GM23338 (cell line): Measurements from ENCODE around the gene CDHR2. TPM values are rescaled to one million over a fixed set of nuclear protein-coding genes. Genes with fewer than 3 reads are reported as not detected.
A peak's percentile ranks its signal among the peaks of the same experiment; 100 is the strongest.

Experiments
- ATAC-seq: fragments of 200-7000 bp; cut with Tn5 transposase; 3 replicates; pipeline ENCODE4 v1.9.1; 2020
- DNase-seq: peaks from one replicate; pipeline ENCODE4 v3.0.0-alpha.2; 2015; ENCODE audit warnings: low spot score
- H2AFZ ChIP-seq: fragments of 200-600 bp; sonication (generic); 2 replicates; pipeline ENCODE4 v1.8.0; 2016; ENCODE audit warnings: antibody characterized with exemption, mild to moderate bottlenecking, moderate library complexity
- H3F3A ChIP-seq: fragments of 200-600 bp; sonication (generic); replicated peaks from 2 replicates; pipeline ENCODE4 v1.8.0; 2017; ENCODE audit warnings: antibody characterized with exemption, mixed run types, low read depth
- H3K27ac ChIP-seq: fragments of 200-600 bp; sonication (generic); 2 replicates; pipeline ENCODE4 v1.6.1; 2016; ENCODE audit warnings: low read depth
- H3K27me3 ChIP-seq: fragments of 200-600 bp; sonication (generic); 2 replicates; pipeline ENCODE4 v1.8.0; 2016; ENCODE audit warnings: mild to moderate bottlenecking, mixed run types, moderate library complexity; ENCODE audit not compliant: insufficient read depth
- H3K36me3 ChIP-seq: fragments of 200-600 bp; sonication (generic); 2 replicates; pipeline ENCODE4 v1.8.0; 2016; ENCODE audit warnings: mild to moderate bottlenecking; ENCODE audit not compliant: insufficient read depth
- H3K4me1 ChIP-seq: fragments of 200-600 bp; sonication (generic); 2 replicates; pipeline ENCODE4 v1.8.0; 2016; ENCODE audit warnings: mild to moderate bottlenecking, moderate library complexity; ENCODE audit not compliant: insufficient read depth
- H3K4me2 ChIP-seq: fragments of 200-600 bp; sonication (generic); 2 replicates; pipeline ENCODE4 v1.7.1; 2017; ENCODE audit warnings: mixed run types
- H3K4me3 ChIP-seq: fragments of 200-600 bp; sonication (generic); 2 replicates; pipeline ENCODE4 v1.6.1; 2016; ENCODE audit warnings: mixed run types
- H3K79me2 ChIP-seq: fragments of 200-600 bp; sonication (generic); replicated peaks from 2 replicates; pipeline ENCODE4 v1.8.0; 2017; ENCODE audit warnings: mild to moderate bottlenecking; ENCODE audit not compliant: insufficient read depth
- H3K9me2 ChIP-seq: fragments of 200-600 bp; sonication (generic); 2 replicates; pipeline ENCODE4 v1.8.0; 2017; ENCODE audit not compliant: insufficient read depth
- H4K20me1 ChIP-seq: fragments of 200-600 bp; sonication (generic); replicated peaks from 2 replicates; pipeline ENCODE4 v1.8.0; 2017; ENCODE audit warnings: mild to moderate bottlenecking; ENCODE audit not compliant: insufficient read depth
- H3K27ac Mint-ChIP-seq: 2 replicates; pipeline ENCODE4 v1.8.0; 2020; ENCODE audit warnings: inconsistent platforms, mild to moderate bottlenecking, moderate library complexity, mixed read lengths
- H3K27me3 Mint-ChIP-seq: 3 replicates; pipeline ENCODE4 v1.8.0; 2022; ENCODE audit warnings: low read depth, mild to moderate bottlenecking, moderate library complexity, mixed read lengths, inconsistent platforms; ENCODE audit not compliant: insufficient read depth, poor library complexity
- H3K36me3 Mint-ChIP-seq: 3 replicates; pipeline ENCODE4 v1.8.0; 2021; ENCODE audit warnings: low read depth, mild to moderate bottlenecking, inconsistent platforms, moderate library complexity, mixed read lengths
- H3K4me1 Mint-ChIP-seq: 3 replicates; pipeline ENCODE4 v1.8.0; 2020; ENCODE audit warnings: mild to moderate bottlenecking, inconsistent platforms, mixed read lengths
- H3K4me3 Mint-ChIP-seq: 3 replicates; pipeline ENCODE4 v1.8.0; 2021; ENCODE audit warnings: moderate library complexity, mild to moderate bottlenecking, inconsistent platforms, mixed read lengths
- H3K9me3 Mint-ChIP-seq: 3 replicates; pipeline ENCODE4 v1.8.0; 2020; ENCODE audit warnings: moderate library complexity, mild to moderate bottlenecking, inconsistent platforms, mixed read lengths
- CREB1 ChIP-seq: fragments of 250-450 bp; sonication (Bioruptor Pico); IDR thresholded peaks from 2 replicates; pipeline ENCODE4 v1.5.0; 2020; ENCODE audit warnings: low read depth, mild to moderate bottlenecking, moderate library complexity
- ETS1 ChIP-seq: IDR thresholded peaks from 2 replicates; pipeline ENCODE4 v1.6.1; 2016; ENCODE audit warnings: antibody characterized with exemption
- EZH2 ChIP-seq: fragments of 200-600 bp; sonication (generic); IDR thresholded peaks from one replicate; pipeline ENCODE4 v1.8.0; 2017; ENCODE audit warnings: antibody characterized with exemption, mild to moderate bottlenecking, low read depth; ENCODE audit not compliant: unreplicated experiment
- EZH2phosphoT487 ChIP-seq: fragments of 200-600 bp; sonication (generic); IDR thresholded peaks from one replicate; pipeline ENCODE4 v1.8.1; 2018; ENCODE audit warnings: antibody characterized with exemption; ENCODE audit not compliant: unreplicated experiment
- JUNB ChIP-seq: IDR thresholded peaks from one replicate; pipeline ENCODE4 v1.6.1; 2016; ENCODE audit warnings: antibody characterized with exemption; ENCODE audit not compliant: unreplicated experiment
- NANOG ChIP-seq: IDR thresholded peaks from 2 replicates; pipeline ENCODE4 v1.6.1; 2016; ENCODE audit warnings: antibody characterized with exemption, borderline replicate concordance
- POLR2AphosphoS5 ChIP-seq: IDR thresholded peaks from 2 replicates; pipeline ENCODE4 v1.6.1; 2016; ENCODE audit warnings: antibody characterized with exemption, low read depth
- STAT1 ChIP-seq: IDR thresholded peaks from one replicate; pipeline ENCODE4 v1.6.1; 2016; ENCODE audit warnings: antibody characterized with exemption; ENCODE audit not compliant: unreplicated experiment
- ZNF114 ChIP-seq: fragments of 250-450 bp; sonication (Bioruptor Pico); IDR thresholded peaks from 2 replicates; pipeline ENCODE4 v1.5.0; 2020; ENCODE audit warnings: mild to moderate bottlenecking, moderate library complexity
- ZNF331 ChIP-seq: fragments of 250-450 bp; sonication (Bioruptor Pico); IDR thresholded peaks from 2 replicates; pipeline ENCODE4 v1.5.0; 2020; ENCODE audit warnings: low read depth, mild to moderate bottlenecking, moderate library complexity
- polyA plus RNA-seq: library from polyadenylated mRNA; unstranded; fragments of >200 nt; fragmentation: Nextera tagmentation; extraction: Ambion mirVana; gene quantifications from 2 replicates; pipeline ENCODE4 v1.2.1, GENCODE V29; 2016
- total RNA-seq: library from RNA; depleted of rRNA; stranded (reverse); fragments of >200 nt; shearing (Covaris generic); gene quantifications from 2 replicates; pipeline ENCODE4 v1.2.3, GENCODE V29; 2014
- TF ChIP-seq, protein P1 (sequence below): fragments of 250-450 bp; sonication (Bioruptor Pico); IDR thresholded peaks from 2 replicates; pipeline ENCODE4 v1.5.0; 2020; ENCODE audit warnings: mild to moderate bottlenecking, moderate library complexity
- TF ChIP-seq, protein P2 (sequence below): IDR thresholded peaks from one replicate; pipeline ENCODE4 v1.6.1; 2018; ENCODE audit warnings: antibody characterized with exemption; ENCODE audit not compliant: unreplicated experiment
- TF ChIP-seq, protein P3 (sequence below), 2 experiments: fragments of 200-600 bp in 1 of 2; sonication (generic) in 1 of 2; conservative IDR thresholded peaks; 2 replicates each; pipeline versions ENCODE4 v1.5.1 to v1.6.1; 2016 to 2017; ENCODE audit warnings: antibody characterized with exemption in 2 of 2, low read depth in 2 of 2, mild to moderate bottlenecking in 2 of 2, moderate library complexity in 1 of 2

The CDHR2 gene
- total and polyA plus RNA-seq, 2 experiments from 2014 or later, result not detected

- H3K4me3 ChIP-seq, result peak overlapping the region; percentile 87; the same call in 1 of the 2 replicates
- H3K9me2 ChIP-seq, result no peaks in the 10 kb centered on the region
- H3K27ac ChIP-seq, result no peak overlapping the region
- H3K36me3 Mint-ChIP-seq, result no peaks in the 10 kb centered on the region
- H4K20me1 ChIP-seq, result peaks cover 6% of the 10 kb centered on the region; the same call in 1 of the 2 replicates
- ATAC-seq, result no peak
- no peak for DNase-seq
- no peaks in the 10 kb centered on the region for H3K36me3 ChIP-seq
- no peak for TF ChIP-seq EZH2phosphoT487
- no peak for TF ChIP-seq JUNB
- TF ChIP-seq STAT1, result no peak
- TF ChIP-seq, protein P1, sequence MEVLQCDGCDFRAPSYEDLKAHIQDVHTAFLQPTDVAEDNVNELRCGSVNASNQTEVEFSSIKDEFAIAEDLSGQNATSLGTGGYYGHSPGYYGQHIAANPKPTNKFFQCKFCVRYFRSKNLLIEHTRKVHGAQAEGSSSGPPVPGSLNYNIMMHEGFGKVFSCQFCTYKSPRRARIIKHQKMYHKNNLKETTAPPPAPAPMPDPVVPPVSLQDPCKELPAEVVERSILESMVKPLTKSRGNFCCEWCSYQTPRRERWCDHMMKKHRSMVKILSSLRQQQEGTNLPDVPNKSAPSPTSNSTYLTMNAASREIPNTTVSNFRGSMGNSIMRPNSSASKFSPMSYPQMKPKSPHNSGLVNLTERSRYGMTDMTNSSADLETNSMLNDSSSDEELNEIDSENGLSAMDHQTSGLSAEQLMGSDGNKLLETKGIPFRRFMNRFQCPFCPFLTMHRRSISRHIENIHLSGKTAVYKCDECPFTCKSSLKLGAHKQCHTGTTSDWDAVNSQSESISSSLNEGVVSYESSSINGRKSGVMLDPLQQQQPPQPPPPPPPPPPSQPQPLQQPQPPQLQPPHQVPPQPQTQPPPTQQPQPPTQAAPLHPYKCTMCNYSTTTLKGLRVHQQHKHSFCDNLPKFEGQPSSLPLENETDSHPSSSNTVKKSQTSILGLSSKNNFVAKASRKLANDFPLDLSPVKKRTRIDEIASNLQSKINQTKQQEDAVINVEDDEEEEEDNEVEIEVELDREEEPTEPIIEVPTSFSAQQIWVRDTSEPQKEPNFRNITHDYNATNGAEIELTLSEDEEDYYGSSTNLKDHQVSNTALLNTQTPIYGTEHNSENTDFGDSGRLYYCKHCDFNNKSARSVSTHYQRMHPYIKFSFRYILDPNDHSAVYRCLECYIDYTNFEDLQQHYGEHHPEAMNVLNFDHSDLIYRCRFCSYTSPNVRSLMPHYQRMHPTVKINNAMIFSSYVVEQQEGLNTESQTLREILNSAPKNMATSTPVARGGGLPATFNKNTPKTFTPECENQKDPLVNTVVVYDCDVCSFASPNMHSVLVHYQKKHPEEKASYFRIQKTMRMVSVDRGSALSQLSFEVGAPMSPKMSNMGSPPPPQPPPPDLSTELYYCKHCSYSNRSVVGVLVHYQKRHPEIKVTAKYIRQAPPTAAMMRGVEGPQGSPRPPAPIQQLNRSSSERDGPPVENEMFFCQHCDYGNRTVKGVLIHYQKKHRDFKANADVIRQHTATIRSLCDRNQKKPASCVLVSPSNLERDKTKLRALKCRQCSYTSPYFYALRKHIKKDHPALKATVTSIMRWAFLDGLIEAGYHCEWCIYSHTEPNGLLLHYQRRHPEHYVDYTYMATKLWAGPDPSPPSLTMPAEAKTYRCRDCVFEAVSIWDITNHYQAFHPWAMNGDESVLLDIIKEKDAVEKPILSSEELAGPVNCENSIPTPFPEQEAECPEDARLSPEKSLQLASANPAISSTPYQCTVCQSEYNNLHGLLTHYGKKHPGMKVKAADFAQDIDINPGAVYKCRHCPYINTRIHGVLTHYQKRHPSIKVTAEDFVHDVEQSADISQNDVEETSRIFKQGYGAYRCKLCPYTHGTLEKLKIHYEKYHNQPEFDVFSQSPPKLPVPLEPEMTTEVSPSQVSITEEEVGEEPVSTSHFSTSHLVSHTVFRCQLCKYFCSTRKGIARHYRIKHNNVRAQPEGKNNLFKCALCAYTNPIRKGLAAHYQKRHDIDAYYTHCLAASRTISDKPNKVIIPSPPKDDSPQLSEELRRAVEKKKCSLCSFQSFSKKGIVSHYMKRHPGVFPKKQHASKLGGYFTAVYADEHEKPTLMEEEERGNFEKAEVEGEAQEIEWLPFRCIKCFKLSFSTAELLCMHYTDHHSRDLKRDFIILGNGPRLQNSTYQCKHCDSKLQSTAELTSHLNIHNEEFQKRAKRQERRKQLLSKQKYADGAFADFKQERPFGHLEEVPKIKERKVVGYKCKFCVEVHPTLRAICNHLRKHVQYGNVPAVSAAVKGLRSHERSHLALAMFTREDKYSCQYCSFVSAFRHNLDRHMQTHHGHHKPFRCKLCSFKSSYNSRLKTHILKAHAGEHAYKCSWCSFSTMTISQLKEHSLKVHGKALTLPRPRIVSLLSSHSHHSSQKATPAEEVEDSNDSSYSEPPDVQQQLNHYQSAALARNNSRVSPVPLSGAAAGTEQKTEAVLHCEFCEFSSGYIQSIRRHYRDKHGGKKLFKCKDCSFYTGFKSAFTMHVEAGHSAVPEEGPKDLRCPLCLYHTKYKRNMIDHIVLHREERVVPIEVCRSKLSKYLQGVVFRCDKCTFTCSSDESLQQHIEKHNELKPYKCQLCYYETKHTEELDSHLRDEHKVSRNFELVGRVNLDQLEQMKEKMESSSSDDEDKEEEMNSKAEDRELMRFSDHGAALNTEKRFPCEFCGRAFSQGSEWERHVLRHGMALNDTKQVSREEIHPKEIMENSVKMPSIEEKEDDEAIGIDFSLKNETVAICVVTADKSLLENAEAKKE (CRISPR knock-in tag), result no peak
- TF ChIP-seq POLR2AphosphoS5, result no peak
- no peak for TF ChIP-seq EZH2
- TF ChIP-seq ETS1, result no peak
- no peak for TF ChIP-seq NANOG
- no peak for TF ChIP-seq CREB1 (CRISPR knock-in tag)
- TF ChIP-seq, protein P2, sequence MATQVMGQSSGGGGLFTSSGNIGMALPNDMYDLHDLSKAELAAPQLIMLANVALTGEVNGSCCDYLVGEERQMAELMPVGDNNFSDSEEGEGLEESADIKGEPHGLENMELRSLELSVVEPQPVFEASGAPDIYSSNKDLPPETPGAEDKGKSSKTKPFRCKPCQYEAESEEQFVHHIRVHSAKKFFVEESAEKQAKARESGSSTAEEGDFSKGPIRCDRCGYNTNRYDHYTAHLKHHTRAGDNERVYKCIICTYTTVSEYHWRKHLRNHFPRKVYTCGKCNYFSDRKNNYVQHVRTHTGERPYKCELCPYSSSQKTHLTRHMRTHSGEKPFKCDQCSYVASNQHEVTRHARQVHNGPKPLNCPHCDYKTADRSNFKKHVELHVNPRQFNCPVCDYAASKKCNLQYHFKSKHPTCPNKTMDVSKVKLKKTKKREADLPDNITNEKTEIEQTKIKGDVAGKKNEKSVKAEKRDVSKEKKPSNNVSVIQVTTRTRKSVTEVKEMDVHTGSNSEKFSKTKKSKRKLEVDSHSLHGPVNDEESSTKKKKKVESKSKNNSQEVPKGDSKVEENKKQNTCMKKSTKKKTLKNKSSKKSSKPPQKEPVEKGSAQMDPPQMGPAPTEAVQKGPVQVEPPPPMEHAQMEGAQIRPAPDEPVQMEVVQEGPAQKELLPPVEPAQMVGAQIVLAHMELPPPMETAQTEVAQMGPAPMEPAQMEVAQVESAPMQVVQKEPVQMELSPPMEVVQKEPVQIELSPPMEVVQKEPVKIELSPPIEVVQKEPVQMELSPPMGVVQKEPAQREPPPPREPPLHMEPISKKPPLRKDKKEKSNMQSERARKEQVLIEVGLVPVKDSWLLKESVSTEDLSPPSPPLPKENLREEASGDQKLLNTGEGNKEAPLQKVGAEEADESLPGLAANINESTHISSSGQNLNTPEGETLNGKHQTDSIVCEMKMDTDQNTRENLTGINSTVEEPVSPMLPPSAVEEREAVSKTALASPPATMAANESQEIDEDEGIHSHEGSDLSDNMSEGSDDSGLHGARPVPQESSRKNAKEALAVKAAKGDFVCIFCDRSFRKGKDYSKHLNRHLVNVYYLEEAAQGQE, result no peak
- TF ChIP-seq ZNF114 (CRISPR knock-in tag), result no peak
- TF ChIP-seq, protein P3, sequence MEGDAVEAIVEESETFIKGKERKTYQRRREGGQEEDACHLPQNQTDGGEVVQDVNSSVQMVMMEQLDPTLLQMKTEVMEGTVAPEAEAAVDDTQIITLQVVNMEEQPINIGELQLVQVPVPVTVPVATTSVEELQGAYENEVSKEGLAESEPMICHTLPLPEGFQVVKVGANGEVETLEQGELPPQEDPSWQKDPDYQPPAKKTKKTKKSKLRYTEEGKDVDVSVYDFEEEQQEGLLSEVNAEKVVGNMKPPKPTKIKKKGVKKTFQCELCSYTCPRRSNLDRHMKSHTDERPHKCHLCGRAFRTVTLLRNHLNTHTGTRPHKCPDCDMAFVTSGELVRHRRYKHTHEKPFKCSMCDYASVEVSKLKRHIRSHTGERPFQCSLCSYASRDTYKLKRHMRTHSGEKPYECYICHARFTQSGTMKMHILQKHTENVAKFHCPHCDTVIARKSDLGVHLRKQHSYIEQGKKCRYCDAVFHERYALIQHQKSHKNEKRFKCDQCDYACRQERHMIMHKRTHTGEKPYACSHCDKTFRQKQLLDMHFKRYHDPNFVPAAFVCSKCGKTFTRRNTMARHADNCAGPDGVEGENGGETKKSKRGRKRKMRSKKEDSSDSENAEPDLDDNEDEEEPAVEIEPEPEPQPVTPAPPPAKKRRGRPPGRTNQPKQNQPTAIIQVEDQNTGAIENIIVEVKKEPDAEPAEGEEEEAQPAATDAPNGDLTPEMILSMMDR (conservative IDR thresholded peaks at IDR 0.05; ENCODE audit: low read depth in 2 of 2), result no peak
- TF ChIP-seq ZNF331 (CRISPR knock-in tag), result no peak
- H2AFZ ChIP-seq, result no peak overlapping the region
- no peak overlapping the region for H3K27ac Mint-ChIP-seq
- peaks cover 20% of the 10 kb centered on the region for H3K4me1 ChIP-seq
- no peak overlapping the region; the same call in 2 of the 3 replicates for H3K4me3 Mint-ChIP-seq
- H3K4me1 Mint-ChIP-seq, result peaks cover 46% of the 10 kb centered on the region
- H3K27me3 ChIP-seq, result peaks cover 41% of the 10 kb centered on the region
- peaks cover 52% of the 10 kb centered on the region for H3K27me3 Mint-ChIP-seq
- peaks cover 7% of the 10 kb centered on the region; the same call in 2 of the 3 replicates for H3K9me3 Mint-ChIP-seq
- peaks cover 5% of the 10 kb centered on the region; the same call in 1 of the 2 replicates for H3F3A ChIP-seq
- peak overlapping the region; percentile 97; the same call in 1 of the 2 replicates for H3K4me2 ChIP-seq
- no peaks in the 10 kb centered on the region for H3K79me2 ChIP-seq
Observed at GRCh38 chr5:176631383-176632200, 82.5 kb downstream of the CDHR2 start.
